ENCODE results near the gene NECTIN2.
A peak's percentile ranks its signal among the peaks of the same experiment; 100 is the strongest.

- TF ChIP-seq CTCF (IDR thresholded peaks at IDR 0.05) (peak; percentile 10), EZH2 (IDR thresholded peaks at IDR 0.05) (no peak), EZH2phosphoT487 (IDR thresholded peaks at IDR 0.05) (no peak)
These were observed 32.8 kb upstream of the NECTIN2 start for GRCh38 chr19:44813070-44813840.
